Liver (tissue), 9 donors: ENCODE results near the gene SMC4. TPM values are rescaled to one million over a fixed set of nuclear protein-coding genes. Genes with fewer than 3 reads are reported as not detected.

Source experiments
- DNase-seq: peaks from one replicate; pipeline ENCODE4 v3.0.0-alpha.2; 2017; ENCODE audit warnings: low spot score
- H3K27ac ChIP-seq, 2 donors: one replicate each; pipeline ENCODE4 v1.7.0; 2013; ENCODE audit warnings: inconsistent platforms in 2 of 2, low read length in 2 of 2, control low read depth in 1 of 2, low read depth in 1 of 2, mild to moderate bottlenecking in 1 of 2
- H3K27me3 ChIP-seq, 4 donors: one replicate each; pipeline versions ENCODE4 v1.6.1 to v1.7.0; 2013; ENCODE audit warnings: low read length in 3 of 4, inconsistent platforms in 1 of 4, mild to moderate bottlenecking in 1 of 4, moderate library complexity in 1 of 4; ENCODE audit not compliant: control insufficient read depth in 4 of 4, insufficient read depth in 4 of 4
- H3K36me3 ChIP-seq, 4 donors: one replicate each; pipeline versions ENCODE4 v1.6.1 to v1.7.0; 2013; ENCODE audit warnings: low read length in 3 of 4, mild to moderate bottlenecking in 3 of 4, low read depth in 1 of 4, moderate library complexity in 1 of 4; ENCODE audit not compliant: control insufficient read depth in 4 of 4, insufficient read depth in 3 of 4
- H3K4me1 ChIP-seq, 4 donors: one replicate each; pipeline versions ENCODE4 v1.6.1 to v1.7.0; 2013; ENCODE audit warnings: low read length in 3 of 4, mild to moderate bottlenecking in 3 of 4, moderate library complexity in 1 of 4; ENCODE audit not compliant: control insufficient read depth in 4 of 4, insufficient read depth in 4 of 4
- H3K4me3 ChIP-seq, 3 donors: one replicate each; pipeline versions ENCODE4 v1.6.1 to v1.7.0; 2013; ENCODE audit warnings: low read length in 3 of 3, control low read depth in 1 of 3, low read depth in 1 of 3, mild to moderate bottlenecking in 1 of 3
- H3K9ac ChIP-seq, 2 donors: one replicate each; pipeline ENCODE4 v1.7.0; 2013; ENCODE audit warnings: low read length in 2 of 2, mild to moderate bottlenecking in 2 of 2, moderate library complexity in 2 of 2, control low read depth in 1 of 2, low read depth in 1 of 2
- H3K9me3 ChIP-seq, 4 donors: one replicate each; pipeline versions ENCODE4 v1.6.1 to v1.7.0; 2013; ENCODE audit warnings: low read length in 3 of 4; ENCODE audit not compliant: control insufficient read depth in 4 of 4
- EGR1 ChIP-seq, 2 donors: IDR thresholded peaks; 2 replicates each; pipeline ENCODE4 v1.6.1; 2016 to 2018; ENCODE audit warnings: antibody characterized with exemption in 2 of 2, low read depth in 2 of 2
- FOXA1 ChIP-seq: IDR thresholded peaks from 2 replicates; pipeline ENCODE4 v1.6.1; 2016; ENCODE audit warnings: antibody characterized with exemption
- FOXA2 ChIP-seq: IDR thresholded peaks from 2 replicates; pipeline ENCODE4 v1.6.1; 2016; ENCODE audit warnings: antibody characterized with exemption
- GABPA ChIP-seq, 2 donors: IDR thresholded peaks in 1 of 2; conservative IDR thresholded peaks in 1 of 2; 2 replicates each; pipeline ENCODE4 v1.6.1; 2016; ENCODE audit warnings: antibody characterized with exemption in 2 of 2, mild to moderate bottlenecking in 1 of 2, moderate library complexity in 1 of 2
- HNF4G ChIP-seq: IDR thresholded peaks from 2 replicates; pipeline ENCODE4 v1.6.1; 2016; ENCODE audit warnings: antibody characterized with exemption
- JUND ChIP-seq, 2 donors: IDR thresholded peaks; 2 replicates each; pipeline ENCODE4 v1.6.1; 2016; ENCODE audit warnings: antibody characterized with exemption in 2 of 2
- NR2F2 ChIP-seq: IDR thresholded peaks from 2 replicates; pipeline ENCODE4 v1.6.1; 2016; ENCODE audit warnings: antibody characterized with exemption
- RAD21 ChIP-seq, 2 donors: IDR thresholded peaks; 2 replicates each; pipeline ENCODE4 v1.6.1; 2016; ENCODE audit warnings: antibody characterized with exemption in 2 of 2, mild to moderate bottlenecking in 2 of 2
- RXRA ChIP-seq, 2 donors: IDR thresholded peaks; 2 replicates each; pipeline ENCODE4 v1.6.1; 2017 to 2018; ENCODE audit warnings: antibody characterized with exemption in 2 of 2, mild to moderate bottlenecking in 1 of 2
- TAF1 ChIP-seq: conservative IDR thresholded peaks from 2 replicates; pipeline ENCODE4 v1.6.1; 2016; ENCODE audit warnings: antibody characterized with exemption, mild to moderate bottlenecking
- YY1 ChIP-seq: IDR thresholded peaks from 2 replicates; pipeline ENCODE4 v1.6.1; 2016; ENCODE audit warnings: antibody characterized with exemption, mild to moderate bottlenecking
- WGBS: extraction: QIAGEN DNeasy Blood & Tissue Kit; methylation state at CpG from one replicate; pipeline ENCODE4 v1.1.7; 2013; 5-methylcytosine and 5-hydroxymethylcytosine counted together
- polyA plus RNA-seq, 2 donors: library from polyadenylated mRNA; stranded (reverse) in 1 of 2; unstranded in 1 of 2; fragments of 200-250 nt in 1 of 2; fragments of >200 nt in 1 of 2; fragmentation: Nextera tagmentation in 1 of 2; extraction: Ambion mirVana in 1 of 2; gene quantifications; one replicate each; pipeline versions ENCODE4 v1.2.1 to v1.2.3, GENCODE V29; 2013 to 2015
- total RNA-seq, 2 donors: library from RNA; depleted of rRNA; stranded (reverse); fragments of >200 nt; gene quantifications; one replicate each; pipeline ENCODE4 v1.2.3, GENCODE V29; 2014
- TF ChIP-seq, protein P1 (sequence below): IDR thresholded peaks from 2 replicates; pipeline ENCODE4 v1.6.1; 2016; ENCODE audit warnings: antibody characterized with exemption
- TF ChIP-seq, protein P2 (sequence below): IDR thresholded peaks from 2 replicates; pipeline ENCODE4 v1.6.1; 2016; ENCODE audit warnings: antibody characterized with exemption
- TF ChIP-seq, protein P3 (sequence below): IDR thresholded peaks from 2 replicates; pipeline ENCODE4 v1.6.1; 2016; ENCODE audit warnings: antibody characterized with exemption
- TF ChIP-seq, protein P4 (sequence below): fragments of 150-350 bp; IDR thresholded peaks from 2 replicates; pipeline ENCODE4 v1.5.1; 2017; ENCODE audit warnings: improper control_type of control experiment, low read depth, low read length; ENCODE audit not compliant: missing input control
- donor health status: healthy.
- donor health status: healthy.
- donor health status: healthy.
- donor health status: healthy.
- donor health status: healthy.

SMC4 gene
- total and polyA plus RNA-seq, 4 donors, result 6.7 to 161 (median 17.1) TPM

DNA sequence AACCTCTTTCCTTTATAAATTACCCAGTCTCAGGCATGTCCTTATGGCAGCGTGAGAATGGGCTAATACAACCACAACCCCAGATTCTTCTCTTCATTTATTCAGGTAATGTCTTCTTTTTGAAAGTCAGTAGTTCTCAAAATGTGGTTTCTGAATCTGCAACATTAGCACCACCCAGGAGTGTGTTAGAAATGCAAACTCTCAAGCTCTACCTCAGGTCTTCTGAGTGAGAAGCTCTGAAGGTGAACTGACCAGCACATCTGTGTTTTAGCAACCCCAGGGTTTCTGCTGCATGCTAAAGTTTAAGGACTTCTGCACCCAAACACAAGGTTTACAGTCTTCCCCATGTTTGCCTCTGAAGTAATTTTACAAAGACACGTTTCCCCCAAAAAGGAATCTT lies 72.4 kb downstream of the SMC4 start:
- Histone ChIP-seq H3K36me3 (no peaks in the 10 kb centered on the region), H3K27ac (no peak overlapping the region), H3K9me3 (peaks cover 0 to 3% (median 1%) of the 10 kb centered on the region in 4 donors), H3K27me3 (no peaks in the 10 kb centered on the region), H3K4me3 (no peak overlapping the region), H3K4me1 (no peaks in the 10 kb centered on the region), H3K9ac (no peak overlapping the region)
- no peak for DNase-seq
- WGBS, result 88% methylated on average over 2 of the region's 2 CpGs
- no peak for TF ChIP-seq RAD21 (IDR thresholded peaks at IDR 0.05)
- TF ChIP-seq TAF1, result no peak
- TF ChIP-seq GABPA (IDR thresholded peaks at IDR 0.05 in 1 of 2, conservative IDR thresholded peaks at IDR 0.05 in 1 of 2), result no peak
- TF ChIP-seq, protein P1, sequence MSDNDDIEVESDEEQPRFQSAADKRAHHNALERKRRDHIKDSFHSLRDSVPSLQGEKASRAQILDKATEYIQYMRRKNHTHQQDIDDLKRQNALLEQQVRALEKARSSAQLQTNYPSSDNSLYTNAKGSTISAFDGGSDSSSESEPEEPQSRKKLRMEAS, result no peak
- no peak for TF ChIP-seq EGR1 (IDR thresholded peaks at IDR 0.05; ENCODE audit: low read depth in 2 of 2)
- no peak for TF ChIP-seq FOXA2
- TF ChIP-seq, protein P2, sequence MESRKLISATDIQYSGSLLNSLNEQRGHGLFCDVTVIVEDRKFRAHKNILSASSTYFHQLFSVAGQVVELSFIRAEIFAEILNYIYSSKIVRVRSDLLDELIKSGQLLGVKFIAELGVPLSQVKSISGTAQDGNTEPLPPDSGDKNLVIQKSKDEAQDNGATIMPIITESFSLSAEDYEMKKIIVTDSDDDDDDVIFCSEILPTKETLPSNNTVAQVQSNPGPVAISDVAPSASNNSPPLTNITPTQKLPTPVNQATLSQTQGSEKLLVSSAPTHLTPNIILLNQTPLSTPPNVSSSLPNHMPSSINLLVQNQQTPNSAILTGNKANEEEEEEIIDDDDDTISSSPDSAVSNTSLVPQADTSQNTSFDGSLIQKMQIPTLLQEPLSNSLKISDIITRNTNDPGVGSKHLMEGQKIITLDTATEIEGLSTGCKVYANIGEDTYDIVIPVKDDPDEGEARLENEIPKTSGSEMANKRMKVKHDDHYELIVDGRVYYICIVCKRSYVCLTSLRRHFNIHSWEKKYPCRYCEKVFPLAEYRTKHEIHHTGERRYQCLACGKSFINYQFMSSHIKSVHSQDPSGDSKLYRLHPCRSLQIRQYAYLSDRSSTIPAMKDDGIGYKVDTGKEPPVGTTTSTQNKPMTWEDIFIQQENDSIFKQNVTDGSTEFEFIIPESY, result no peak
- TF ChIP-seq, protein P3, sequence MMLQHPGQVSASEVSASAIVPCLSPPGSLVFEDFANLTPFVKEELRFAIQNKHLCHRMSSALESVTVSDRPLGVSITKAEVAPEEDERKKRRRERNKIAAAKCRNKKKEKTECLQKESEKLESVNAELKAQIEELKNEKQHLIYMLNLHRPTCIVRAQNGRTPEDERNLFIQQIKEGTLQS, result no peak
- TF ChIP-seq FOXA1, result no peak
- no peak for TF ChIP-seq JUND (IDR thresholded peaks at IDR 0.05)
- TF ChIP-seq, protein P4, sequence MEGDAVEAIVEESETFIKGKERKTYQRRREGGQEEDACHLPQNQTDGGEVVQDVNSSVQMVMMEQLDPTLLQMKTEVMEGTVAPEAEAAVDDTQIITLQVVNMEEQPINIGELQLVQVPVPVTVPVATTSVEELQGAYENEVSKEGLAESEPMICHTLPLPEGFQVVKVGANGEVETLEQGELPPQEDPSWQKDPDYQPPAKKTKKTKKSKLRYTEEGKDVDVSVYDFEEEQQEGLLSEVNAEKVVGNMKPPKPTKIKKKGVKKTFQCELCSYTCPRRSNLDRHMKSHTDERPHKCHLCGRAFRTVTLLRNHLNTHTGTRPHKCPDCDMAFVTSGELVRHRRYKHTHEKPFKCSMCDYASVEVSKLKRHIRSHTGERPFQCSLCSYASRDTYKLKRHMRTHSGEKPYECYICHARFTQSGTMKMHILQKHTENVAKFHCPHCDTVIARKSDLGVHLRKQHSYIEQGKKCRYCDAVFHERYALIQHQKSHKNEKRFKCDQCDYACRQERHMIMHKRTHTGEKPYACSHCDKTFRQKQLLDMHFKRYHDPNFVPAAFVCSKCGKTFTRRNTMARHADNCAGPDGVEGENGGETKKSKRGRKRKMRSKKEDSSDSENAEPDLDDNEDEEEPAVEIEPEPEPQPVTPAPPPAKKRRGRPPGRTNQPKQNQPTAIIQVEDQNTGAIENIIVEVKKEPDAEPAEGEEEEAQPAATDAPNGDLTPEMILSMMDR, result no peak
- TF ChIP-seq HNF4G, result no peak
- TF ChIP-seq YY1, result no peak
- no peak for TF ChIP-seq NR2F2

DNA sequence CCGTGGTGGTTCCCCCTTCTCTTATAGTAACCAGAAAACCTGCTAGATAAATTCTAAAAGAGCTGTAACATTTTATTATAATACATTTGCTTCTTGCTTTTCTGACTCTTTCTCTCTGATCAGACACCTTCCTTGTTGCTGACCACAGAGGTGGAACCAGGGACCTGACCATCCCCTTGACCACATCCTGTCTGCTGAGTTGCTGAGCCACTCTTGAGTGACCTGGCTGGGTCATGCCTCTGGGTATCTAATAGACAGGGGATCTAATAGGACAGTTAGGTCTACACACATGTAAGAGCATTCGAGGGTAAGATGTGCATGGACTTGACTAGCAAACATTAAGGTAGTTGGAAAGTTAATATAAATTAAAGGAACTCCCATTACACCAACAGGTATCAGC lies 72.9 kb downstream of the SMC4 start:
- 82% methylated on average over 2 of the region's 2 CpGs for WGBS
- DNase-seq, result no peak
- H3K27me3 ChIP-seq, result no peaks in the 10 kb centered on the region
- peaks cover 0 to 3% (median 1%) of the 10 kb centered on the region in 4 donors for H3K9me3 ChIP-seq
- no peaks in the 10 kb centered on the region for H3K36me3 ChIP-seq
- no peak overlapping the region for H3K27ac ChIP-seq
- TF ChIP-seq TAF1, result no peak
- no peak overlapping the region for H3K4me3 ChIP-seq
- H3K4me1 ChIP-seq, result no peaks in the 10 kb centered on the region
- H3K9ac ChIP-seq, result no peak overlapping the region

DNA sequence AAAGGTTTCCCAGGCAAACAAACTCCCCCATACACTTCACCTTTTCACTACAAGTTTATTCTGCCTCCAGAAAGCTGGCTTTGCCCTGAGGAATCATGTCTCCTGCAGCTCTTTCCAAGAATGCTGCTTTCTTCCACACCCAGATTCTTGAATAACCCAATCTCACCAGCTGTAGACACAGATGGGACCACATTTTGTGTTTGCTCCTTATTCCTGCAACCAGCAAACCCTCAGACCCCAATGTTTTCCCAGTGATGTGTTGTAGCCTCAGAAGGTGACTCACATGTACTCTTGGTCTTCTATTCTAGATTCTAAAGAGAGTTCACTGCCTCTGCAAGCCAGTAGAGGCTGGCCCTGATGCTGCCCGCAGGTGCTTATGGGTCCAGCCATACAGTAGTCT lies 73.8 kb downstream of the SMC4 start:
- no peak for DNase-seq
- no peak overlapping the region for H3K27ac ChIP-seq
- peaks cover 0 to 3% (median 1%) of the 10 kb centered on the region in 4 donors for H3K9me3 ChIP-seq
- H3K4me3 ChIP-seq, result no peak overlapping the region
- no peaks in the 10 kb centered on the region for H3K27me3 ChIP-seq
- 92% methylated on average over 1 of the region's 1 CpG for WGBS
- H3K9ac ChIP-seq, result no peak overlapping the region
- no peaks in the 10 kb centered on the region for H3K4me1 ChIP-seq
- TF ChIP-seq, protein P4, result no peak
- TF ChIP-seq RXRA (IDR thresholded peaks at IDR 0.05) (no peak), TAF1 (no peak)
- no peaks in the 10 kb centered on the region for H3K36me3 ChIP-seq
